Activated CD4-positive, alpha-beta T cell treated with anti-CD3 and anti-CD28 coated beads for 36 hours (primary cell): Measurements from ENCODE around the gene ADAM30. TPM values are rescaled to one million over a fixed set of nuclear protein-coding genes. Genes with fewer than 3 reads are reported as not detected.
A peak's percentile ranks its signal among the peaks of the same experiment; 100 is the strongest.

Source experiments
- ATAC-seq: fragments of 200-7000 bp; cut with Tn5 transposase; one replicate; pipeline ENCODE4 v1.10.0; 2021; ENCODE audit warnings: mild to moderate bottlenecking, moderate library complexity
- CTCF ChIA-PET: fragments of 350-600 bp; sonication (Branson Sonifier 250); formaldehyde crosslinking; loops from one replicate; lab custom pipeline; 2021; ENCODE audit warnings: antibody characterized with exemption; lab: Charles Lee
- POLR2A ChIA-PET: fragments of 350-600 bp; sonication (Branson Sonifier 250); formaldehyde crosslinking; loops from one replicate; lab custom pipeline; 2021; ENCODE audit warnings: antibody characterized with exemption, inconsistent platforms; lab: Charles Lee
- DNase-seq: peaks from one replicate; pipeline ENCODE4 v3.0.0-alpha.2; 2020
- H3K27ac Mint-ChIP-seq: one replicate; pipeline ENCODE4 v1.8.0; 2021; ENCODE audit warnings: mixed read lengths
- H3K27me3 Mint-ChIP-seq: one replicate; pipeline ENCODE4 v1.8.0; 2021; ENCODE audit warnings: mixed read lengths
- H3K36me3 Mint-ChIP-seq: one replicate; pipeline ENCODE4 v1.8.0; 2021; ENCODE audit warnings: low read depth, mixed read lengths
- H3K4me1 Mint-ChIP-seq: one replicate; pipeline ENCODE4 v1.8.0; 2021; ENCODE audit warnings: mixed read lengths
- H3K4me3 Mint-ChIP-seq: one replicate; pipeline ENCODE4 v1.8.0; 2021; ENCODE audit warnings: mild to moderate bottlenecking, moderate library complexity, mixed read lengths
- H3K9me3 Mint-ChIP-seq: one replicate; pipeline ENCODE4 v1.8.0; 2021; ENCODE audit warnings: low read depth, mixed read lengths
- intact Hi-C, 2 experiments: fragments of 100-400 bp; cut with DNase I in 1 of 2; cut with micrococcal nuclease in 1 of 2; formaldehyde crosslinking; loops; one replicate each; pipeline versions ENCODE4 v1.14.2 to v1.15.1; 2022 to 2024; cut with DNase I, micrococcal nuclease
- total RNA-seq, 2 experiments: library from RNA; stranded (reverse); gene quantifications; one replicate each; pipeline ENCODE4 v1.2.3, GENCODE V29; 2021

ADAM30 gene
- total RNA-seq, 2 experiments from 2014 or later, result not detected

DNA sequence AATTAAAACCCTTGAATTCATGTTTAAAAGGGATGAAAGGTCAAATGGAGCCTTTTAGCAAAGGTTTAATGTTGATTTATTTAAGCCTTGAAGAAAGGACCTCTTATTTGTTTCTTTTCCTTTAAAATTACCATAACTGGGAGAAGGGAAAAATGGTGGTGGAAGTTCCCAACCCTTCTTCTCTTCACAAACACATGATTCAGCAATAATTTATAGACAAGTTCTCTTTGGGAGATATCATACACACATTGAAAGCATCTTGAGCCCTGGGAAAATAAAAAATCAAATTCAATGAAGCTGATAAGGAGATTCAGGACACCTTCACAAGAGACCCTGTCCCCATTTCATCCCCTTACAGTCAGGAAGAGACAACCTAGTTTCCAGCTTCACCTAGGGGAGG lies 8.9 kb downstream of the ADAM30 start:
- Mint-ChIP-seq H3K4me1 (no peaks in the 10 kb centered on the region), H3K4me3 (no peak overlapping the region), H3K36me3 (no peaks in the 10 kb centered on the region), H3K27ac (no peak overlapping the region), H3K9me3 (peaks cover 8% of the 10 kb centered on the region), H3K27me3 (peaks cover 3% of the 10 kb centered on the region)
- POLR2A ChIA-PET, result no interaction called here
- no peak for DNase-seq
- CTCF ChIA-PET, result interaction anchor here (1.8 to 2.0 kb wide), 2 partner anchors 19 to 79 kb away, joined by 5 to 15 read pairs; no protein-coding TSS in a partner anchor
- intact Hi-C loops, result loop anchor here in 1 of 2 experiments (2.0 kb wide), 2 partner anchors 13 to 17 kb away; no protein-coding TSS in a partner anchor
- no peak for ATAC-seq

GRCh38 chr1:119885903-119886783 lies 10.2 kb downstream of the ADAM30 start:
- intact Hi-C loops, result loop anchor here in 1 of 2 experiments (2.0 kb wide), 2 partner anchors 15 kb away; no protein-coding TSS in a partner anchor
- Mint-ChIP-seq H3K4me3 (no peak overlapping the region), H3K27me3 (peaks cover 3% of the 10 kb centered on the region), H3K36me3 (no peaks in the 10 kb centered on the region), H3K9me3 (peaks cover 8% of the 10 kb centered on the region), H3K4me1 (no peaks in the 10 kb centered on the region), H3K27ac (no peak overlapping the region)
- ChIA-PET POLR2A (no interaction called here), CTCF (interaction anchor here (0.7 to 2.0 kb wide), 4 partner anchors 17 to 77 kb away, joined by 3 to 15 read pairs (median 4); no protein-coding TSS in a partner anchor)
- ATAC-seq, result peak; percentile 68
- DNase-seq, result peak; percentile 78

DNA sequence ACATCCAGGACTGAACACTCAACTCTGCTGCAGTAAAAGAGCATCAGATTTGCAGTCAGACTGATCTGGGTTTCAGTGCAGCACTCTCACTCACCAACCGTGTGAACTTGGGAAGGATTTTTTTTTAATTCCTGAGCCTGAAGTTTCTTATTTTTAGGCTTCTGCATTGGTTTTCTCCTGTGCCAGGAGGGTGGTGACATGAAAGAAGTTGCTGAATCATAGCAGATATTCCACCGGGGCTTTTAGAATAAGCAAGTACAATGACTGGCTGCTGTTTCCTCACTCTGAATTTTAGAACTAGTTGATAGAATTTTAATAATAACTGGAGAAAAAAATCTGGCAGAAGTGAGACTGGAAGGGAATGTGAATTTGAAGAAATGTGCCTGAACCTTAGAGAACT lies 11.6 kb downstream of the ADAM30 start:
- Mint-ChIP-seq H3K4me3 (no peak overlapping the region), H3K4me1 (no peaks in the 10 kb centered on the region), H3K9me3 (peaks cover 8% of the 10 kb centered on the region), H3K27me3 (peaks cover 6% of the 10 kb centered on the region), H3K27ac (no peak overlapping the region), H3K36me3 (no peaks in the 10 kb centered on the region)
- ATAC-seq, result no peak
- no peak for DNase-seq
- POLR2A ChIA-PET, result no interaction called here
- CTCF ChIA-PET, result interaction anchor here (0.5 to 2.0 kb wide), 3 partner anchors 10 to 20 kb away, joined by 3 to 7 read pairs (median 4); no protein-coding TSS in a partner anchor
- intact Hi-C loops, result loop anchor here in 1 of 2 experiments (5.0 kb wide), 1 partner anchor 52 kb away; no protein-coding TSS in a partner anchor

- Mint-ChIP-seq H3K9me3 (peaks cover 8% of the 10 kb centered on the region), H3K36me3 (no peaks in the 10 kb centered on the region), H3K4me1 (no peaks in the 10 kb centered on the region), H3K27ac (no peak overlapping the region), H3K27me3 (peaks cover 6% of the 10 kb centered on the region), H3K4me3 (no peak overlapping the region)
- CTCF ChIA-PET, result interaction anchor here (0.7 to 2.0 kb wide), 5 partner anchors 9 to 75 kb away, joined by 3 to 7 read pairs (median 3); no protein-coding TSS in a partner anchor
- DNase-seq (no peak), ATAC-seq (no peak)
- POLR2A ChIA-PET, result no interaction called here
- intact Hi-C loops, result loop anchor here in 1 of 2 experiments (5.0 kb wide), 1 partner anchor 52 kb away; no protein-coding TSS in a partner anchor
Observed at GRCh38 chr1:119883826-119884225, 12.5 kb downstream of the ADAM30 start.

DNA sequence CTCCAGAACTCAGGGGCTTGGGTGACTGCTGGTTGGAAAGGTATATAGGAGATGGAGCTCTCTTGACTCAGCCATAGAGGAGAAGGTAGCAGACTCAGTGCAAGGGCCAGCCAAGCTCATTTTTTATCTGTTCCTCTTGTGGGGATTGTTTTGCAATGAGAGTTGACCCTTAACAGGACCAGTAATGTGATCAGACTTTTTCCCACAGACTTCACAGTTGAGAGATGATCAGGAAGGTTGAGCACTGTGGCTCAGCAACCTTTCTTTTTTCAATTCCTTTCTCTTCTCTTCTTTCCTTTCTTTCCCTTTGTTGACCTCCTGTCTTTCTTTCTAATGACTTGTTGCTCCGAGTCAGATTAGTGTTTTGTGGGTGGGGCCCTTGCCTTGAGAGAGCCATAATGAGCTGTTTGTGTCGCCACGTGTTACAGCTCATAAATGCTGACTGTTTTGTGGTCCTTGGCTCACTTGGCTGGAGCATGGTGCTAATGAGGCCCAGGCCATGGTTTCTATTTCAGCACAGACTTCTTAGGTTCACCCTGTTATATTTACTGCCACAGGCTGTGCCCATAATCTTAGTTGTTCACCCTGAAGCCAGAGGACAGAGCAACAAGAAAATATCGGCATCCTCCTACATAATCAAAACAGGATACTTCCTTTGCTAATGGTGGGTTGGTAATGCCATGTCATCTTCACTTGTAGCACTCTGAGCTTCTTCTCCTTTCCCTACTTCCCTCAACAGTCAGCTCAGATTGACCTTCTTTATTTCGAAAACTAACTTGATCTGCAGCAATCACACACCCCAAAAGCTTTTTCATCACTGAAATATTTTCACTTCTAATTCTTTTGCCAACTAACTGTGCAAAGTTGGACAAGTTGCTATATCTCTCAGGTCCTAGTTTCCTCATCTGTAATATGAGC lies 13.9 kb downstream of the ADAM30 start:
- no peak overlapping the region for H3K4me3 Mint-ChIP-seq
- ATAC-seq (no peak), DNase-seq (no peak)
- intact Hi-C loops, result loop anchor here in 1 of 2 experiments (5.0 kb wide), 1 partner anchor 50 kb away; no protein-coding TSS in a partner anchor
- peaks cover 9% of the 10 kb centered on the region for H3K27me3 Mint-ChIP-seq
- POLR2A ChIA-PET, result no interaction called here
- no peaks in the 10 kb centered on the region for H3K9me3 Mint-ChIP-seq
- no peaks in the 10 kb centered on the region for H3K4me1 Mint-ChIP-seq
- CTCF ChIA-PET, result interaction anchor here (0.7 to 1.9 kb wide), 4 partner anchors 12 to 407 kb away, joined by 3 to 7 read pairs (median 4); no protein-coding TSS in a partner anchor
- no peaks in the 10 kb centered on the region for H3K36me3 Mint-ChIP-seq
- no peak overlapping the region for H3K27ac Mint-ChIP-seq

DNA sequence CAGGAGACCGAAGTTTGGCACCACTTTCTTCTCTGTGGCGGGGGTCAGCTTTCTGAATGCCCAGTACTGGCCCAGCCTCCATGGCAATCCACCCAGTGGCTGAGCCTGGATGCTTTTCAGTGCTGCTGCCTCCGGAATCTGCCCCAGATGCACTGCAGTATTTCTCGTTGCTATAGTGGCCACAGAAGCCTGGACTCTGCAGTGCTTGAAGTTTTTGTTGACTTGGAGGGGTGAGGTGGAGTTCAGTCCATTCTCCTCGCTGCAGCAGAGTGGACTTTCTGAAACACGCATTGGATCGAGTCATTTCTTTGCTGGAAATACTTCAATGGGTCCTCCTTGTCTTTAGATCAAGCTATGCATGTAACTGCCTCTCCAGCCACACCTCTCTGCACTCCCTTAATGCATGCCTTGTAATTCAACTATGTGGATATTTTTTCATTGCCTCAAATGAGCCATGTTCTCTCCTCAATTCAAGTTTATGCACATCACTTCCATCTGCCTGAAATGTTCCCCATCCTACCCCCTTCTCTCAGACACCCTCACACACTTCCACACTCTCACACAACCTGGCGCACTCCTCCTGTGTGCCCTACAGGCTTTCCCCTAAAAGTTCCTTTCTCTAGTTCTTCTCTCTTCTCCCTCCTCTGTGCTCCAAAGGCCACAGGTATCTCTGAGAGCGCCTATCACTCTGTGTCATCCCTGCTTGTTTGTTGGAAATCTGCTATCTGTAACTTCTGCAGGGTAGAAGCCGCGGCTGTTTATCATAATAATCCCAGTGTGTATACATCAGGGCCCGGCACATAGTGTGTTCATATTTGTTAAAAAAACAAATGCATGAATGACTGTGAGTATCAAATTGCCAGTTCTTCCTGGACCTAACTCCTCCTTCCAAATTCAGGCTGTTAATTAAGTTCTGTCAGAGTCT lies 16.5 kb downstream of the ADAM30 start:
- no peak for ATAC-seq
- ChIA-PET POLR2A (no interaction called here), CTCF (interaction anchor here (1.1 to 1.2 kb wide), 2 partner anchors 11 to 12 kb away, joined by 4 to 6 read pairs; no protein-coding TSS in a partner anchor)
- Mint-ChIP-seq H3K4me3 (no peak overlapping the region), H3K9me3 (no peaks in the 10 kb centered on the region), H3K36me3 (no peaks in the 10 kb centered on the region), H3K27me3 (peaks cover 10% of the 10 kb centered on the region), H3K27ac (no peak overlapping the region), H3K4me1 (no peaks in the 10 kb centered on the region)
- no peak for DNase-seq
- intact Hi-C loops, result loop anchor here in 1 of 2 experiments (5.0 kb wide), 1 partner anchor 47 kb away; no protein-coding TSS in a partner anchor

DNA sequence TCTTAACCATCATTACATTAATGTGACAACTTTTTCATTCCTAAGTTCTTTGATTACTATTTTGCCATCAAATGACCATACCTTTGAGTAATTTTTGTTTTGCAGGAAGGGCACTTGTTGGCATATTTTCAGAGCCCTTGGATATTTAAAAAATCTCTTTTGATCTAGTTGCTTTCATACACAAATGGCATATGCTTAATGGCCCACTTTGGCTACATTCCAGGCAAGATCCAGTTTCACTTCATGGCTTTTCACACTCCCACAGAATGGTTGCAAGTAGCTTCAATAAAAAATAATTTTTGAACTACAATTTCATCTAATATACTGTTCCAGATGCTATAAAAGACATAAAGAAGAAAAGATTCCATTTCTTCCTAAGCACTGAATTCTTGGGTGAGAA lies 18.1 kb downstream of the ADAM30 start:
- DNase-seq (no peak), ATAC-seq (no peak)
- H3K4me1 Mint-ChIP-seq, result no peaks in the 10 kb centered on the region
- POLR2A ChIA-PET, result no interaction called here
- H3K9me3 Mint-ChIP-seq, result no peaks in the 10 kb centered on the region
- peaks cover 11% of the 10 kb centered on the region for H3K27me3 Mint-ChIP-seq
- no peak overlapping the region for H3K4me3 Mint-ChIP-seq
- no peak overlapping the region for H3K27ac Mint-ChIP-seq
- intact Hi-C loops, result no loop called here
- CTCF ChIA-PET, result interaction anchor here (1.0 to 1.3 kb wide), 5 partner anchors 8 to 64 kb away, joined by 3 to 6 read pairs (median 4); no protein-coding TSS in a partner anchor
- no peaks in the 10 kb centered on the region for H3K36me3 Mint-ChIP-seq

- Mint-ChIP-seq H3K4me3 (no peak overlapping the region), H3K4me1 (no peaks in the 10 kb centered on the region), H3K9me3 (no peaks in the 10 kb centered on the region), H3K36me3 (no peaks in the 10 kb centered on the region), H3K27me3 (peaks cover 18% of the 10 kb centered on the region), H3K27ac (no peak overlapping the region)
- intact Hi-C loops, result loop anchor here (5.0 kb wide), 2 partner anchors 83 to 268 kb away; no protein-coding TSS in a partner anchor
- CTCF ChIA-PET, result interaction anchor here (2.4 kb wide), 1 partner anchor 10 kb away, joined by 7 read pairs; no protein-coding TSS in a partner anchor
- POLR2A ChIA-PET, result interaction anchor here (0.7 kb wide), 1 partner anchor 125 kb away, joined by 3 read pairs; no protein-coding TSS in a partner anchor
- no peak for DNase-seq
- ATAC-seq, result no peak
Observed at GRCh38 chr1:119874186-119874585, 22.1 kb downstream of the ADAM30 start.

DNA sequence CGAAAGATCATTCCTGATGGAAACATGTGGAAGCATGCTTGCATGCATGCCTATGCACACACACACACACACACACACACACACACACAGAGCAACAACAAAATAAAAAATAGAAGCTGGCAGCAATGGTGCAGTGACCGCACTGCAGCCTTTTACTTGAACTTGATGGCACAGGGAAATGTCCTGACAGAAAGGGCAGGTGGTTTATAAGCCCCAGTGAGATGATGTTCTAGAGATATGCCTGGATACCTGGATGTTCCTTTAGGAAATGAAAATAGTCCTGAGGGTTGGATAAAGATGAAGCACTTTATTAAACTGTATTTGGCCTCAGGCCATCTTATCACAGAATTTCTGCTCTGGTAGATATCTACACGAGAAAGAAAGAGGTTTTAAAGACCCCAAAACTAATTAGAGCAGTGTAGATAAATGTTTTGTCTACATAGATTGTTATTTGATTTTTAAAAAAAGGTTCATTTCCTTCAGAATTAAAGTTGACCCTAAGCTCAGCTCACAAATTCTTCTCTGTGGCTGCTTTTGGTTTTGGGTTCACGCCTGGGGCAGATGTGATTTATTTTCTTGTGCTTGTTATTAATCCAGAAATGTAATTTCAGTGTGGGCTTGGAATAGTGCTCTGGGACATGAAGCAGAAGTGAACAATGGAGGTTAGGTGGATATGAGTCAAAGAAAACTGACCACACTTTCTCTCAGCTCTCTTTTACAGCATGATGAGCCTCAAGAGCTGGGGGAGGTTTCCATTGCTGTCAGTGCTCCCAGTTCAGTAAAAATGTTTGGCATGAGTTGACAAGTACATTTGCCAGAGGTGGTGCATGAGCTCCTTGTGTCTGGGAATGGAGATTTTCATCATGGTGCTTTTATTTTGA lies 22.9 kb downstream of the ADAM30 start:
- no peak for DNase-seq
- Mint-ChIP-seq H3K27me3 (peaks cover 17% of the 10 kb centered on the region), H3K36me3 (no peaks in the 10 kb centered on the region), H3K4me3 (no peak overlapping the region), H3K9me3 (no peaks in the 10 kb centered on the region), H3K27ac (no peak overlapping the region), H3K4me1 (no peaks in the 10 kb centered on the region)
- intact Hi-C loops, result loop anchor here (5.0 kb wide), 2 partner anchors 84 to 269 kb away; no protein-coding TSS in a partner anchor
- POLR2A ChIA-PET, result interaction anchor here (0.7 kb wide), 1 partner anchor 125 kb away, joined by 3 read pairs; no protein-coding TSS in a partner anchor
- CTCF ChIA-PET, result interaction anchor here (0.6 to 2.4 kb wide), 2 partner anchors 11 to 34 kb away, joined by 3 to 7 read pairs; no protein-coding TSS in a partner anchor
- peak; percentile 44 for ATAC-seq
